Adrenal gland (tissue), 5 donors: ENCODE results near the gene PHKA1.

ENCODE experiments used
- CTCF ChIP-seq, 6 experiments: fragments of 450-650 bp in 4 of 6; fragments of 200-600 bp in 2 of 6; sonication (generic) in 1 of 6; IDR thresholded peaks; 1 replicate in 5 of 6; 2 replicates in 1 of 6; pipeline versions ENCODE4 v1.5.1 to v1.8.0; 2016 to 2021; ENCODE audit warnings: antibody characterized with exemption in 6 of 6, mild to moderate bottlenecking in 2 of 6, moderate library complexity in 1 of 6
- POLR2A ChIP-seq, 2 donors: fragments of 450-650 bp; IDR thresholded peaks; one replicate each; pipeline ENCODE4 v1.6.1; 2017; ENCODE audit warnings: antibody characterized with exemption in 2 of 2, mild to moderate bottlenecking in 2 of 2, moderate library complexity in 1 of 2
- donor health status: DM: no; HTN: no; CAD: no.

GRCh38 chrX:72644946-72645345 is 69.2 kb downstream of the PHKA1 start:
- TF ChIP-seq CTCF (IDR thresholded peaks at IDR 0.05) = no peak
- TF ChIP-seq POLR2A (IDR thresholded peaks at IDR 0.05) = no peak
